Endodermal cell (in vitro differentiated cells): ENCODE data around the gene LRRC28. TPM values are rescaled to one million over a fixed set of nuclear protein-coding genes. Genes with fewer than 3 reads are reported as not detected.

Experiments used
- DNase-seq: peaks from one replicate; pipeline ENCODE4 v3.0.0-alpha.2; 2017
- H3K27ac ChIP-seq: 2 replicates; pipeline ENCODE4 v1.5.1; 2013; ENCODE audit warnings: mild to moderate bottlenecking, low read depth, low read length, moderate library complexity
- H3K27me3 ChIP-seq: 2 replicates; pipeline ENCODE4 v1.6.1; 2013; ENCODE audit warnings: mild to moderate bottlenecking, low read length, moderate library complexity; ENCODE audit not compliant: insufficient read depth, control insufficient read depth, poor library complexity, severe bottlenecking
- H3K36me3 ChIP-seq: 2 replicates; pipeline ENCODE4 v1.7.0; 2013; ENCODE audit warnings: mild to moderate bottlenecking, low read length, moderate library complexity; ENCODE audit not compliant: control insufficient read depth, insufficient read depth
- H3K4me1 ChIP-seq: one replicate; pipeline ENCODE4 v1.7.0; 2013; ENCODE audit warnings: low read length; ENCODE audit not compliant: control insufficient read depth, insufficient read depth
- H3K4me3 ChIP-seq: 2 replicates; pipeline ENCODE4 v1.5.1; 2013; ENCODE audit warnings: mild to moderate bottlenecking, low read length, moderate library complexity
- H3K9ac ChIP-seq: 2 replicates; pipeline ENCODE4 v1.6.1; 2013; ENCODE audit warnings: mild to moderate bottlenecking, low read length, moderate library complexity; ENCODE audit not compliant: poor library complexity, severe bottlenecking; ENCODE audit errors: extremely low read depth
- H3K9me3 ChIP-seq: 2 replicates; pipeline ENCODE4 v1.6.1; 2013; ENCODE audit warnings: mild to moderate bottlenecking, low read length, moderate library complexity; ENCODE audit not compliant: control insufficient read depth
- H3K27ac Mint-ChIP-seq: 2 replicates; pipeline ENCODE4 v1.8.0; 2020; ENCODE audit warnings: mixed read lengths
- H3K27me3 Mint-ChIP-seq: 2 replicates; pipeline ENCODE4 v1.8.0; 2021; ENCODE audit warnings: mild to moderate bottlenecking, mixed read lengths; ENCODE audit not compliant: insufficient read depth
- H3K36me3 Mint-ChIP-seq: 2 replicates; pipeline ENCODE4 v1.8.0; 2020; ENCODE audit warnings: low read depth, mixed read lengths
- H3K4me1 Mint-ChIP-seq: 2 replicates; pipeline ENCODE4 v1.8.0; 2020; ENCODE audit warnings: mixed read lengths
- H3K4me3 Mint-ChIP-seq: 2 replicates; pipeline ENCODE4 v1.8.0; 2020; ENCODE audit warnings: mild to moderate bottlenecking, moderate library complexity, mixed read lengths
- H3K9me3 Mint-ChIP-seq: 2 replicates; pipeline ENCODE4 v1.8.0; 2020; ENCODE audit warnings: mild to moderate bottlenecking, mixed read lengths
- WGBS, 2 experiments: methylation state at CpG; one replicate each; pipeline versions ENCODE4 v1.1.5 to v1.1.7; 2013; ENCODE audit warnings: missing lambda C conversion rate in 2 of 2, mixed read lengths in 1 of 2; ENCODE audit not compliant: insufficient coverage in 1 of 2, insufficient read length in 1 of 2; 5-methylcytosine and 5-hydroxymethylcytosine counted together
- total RNA-seq, 2 donors: library from RNA; stranded (reverse); fragmentation: NEBNext Ultra II Directional in 1 of 2; extraction: Animal tissue kit (Norgen Biotek cat#: 25700) in 1 of 2; gene quantifications; 2 replicates in 1 of 2; 3 replicates in 1 of 2; pipeline ENCODE4 v1.2.1, GENCODE V29; 2021
- TF ChIP-seq, protein P1 (sequence below): fragments of 200-600 bp; sonication (generic); conservative IDR thresholded peaks from 2 replicates; pipeline ENCODE4 v1.5.0; 2021; ENCODE audit warnings: antibody characterized with exemption, mild to moderate bottlenecking

LRRC28 gene
- total RNA-seq, 2 donors from 2014 or later, result 26.1 to 35.5 TPM

DNA sequence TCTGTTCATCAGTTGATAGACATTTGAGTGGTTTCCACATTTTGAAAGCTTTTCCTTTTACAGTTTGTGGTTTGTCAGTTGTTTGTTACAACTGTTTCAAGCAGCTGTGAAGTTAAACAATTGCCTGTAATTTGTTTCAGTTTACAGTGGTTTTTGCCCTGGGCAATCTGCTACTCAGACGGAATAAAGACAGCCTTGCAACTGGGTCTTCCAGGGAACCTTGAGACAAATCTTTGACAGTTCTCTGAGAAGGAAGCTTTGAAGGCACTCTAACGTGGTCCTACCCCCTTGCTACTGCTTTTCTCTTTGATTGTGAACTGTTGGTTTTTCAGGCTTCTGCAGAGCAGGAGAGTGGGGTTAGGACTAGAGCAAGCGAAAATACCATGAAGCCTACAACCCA, 28.0 kb downstream of the LRRC28 start:
- H3K4me3 Mint-ChIP-seq, result no peak overlapping the region

DNA sequence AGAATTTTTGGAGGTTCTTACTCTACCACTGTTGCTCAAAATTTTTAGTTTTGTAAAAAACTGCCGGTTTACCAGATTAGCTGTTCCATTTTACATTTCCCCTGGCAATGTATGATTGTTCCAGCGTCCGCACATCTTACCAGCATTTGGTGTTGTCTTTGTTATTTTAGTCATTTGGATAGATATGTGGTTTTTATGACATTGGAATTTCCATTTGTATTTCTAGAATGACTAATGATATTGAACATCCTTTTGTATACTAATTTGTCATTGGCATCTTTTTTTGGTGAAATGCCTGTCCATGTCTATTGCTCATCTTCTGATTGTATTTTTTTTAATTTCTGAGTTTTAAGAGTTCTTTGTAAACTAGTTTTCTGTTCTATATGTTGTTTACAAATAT, 28.5 kb downstream of the LRRC28 start:
- no peaks in the 10 kb centered on the region for H3K27me3 Mint-ChIP-seq
- H3K9me3 ChIP-seq, result no peaks in the 10 kb centered on the region
- 97% methylated on average over 3 of the region's 3 CpGs; no CpG with 5 or more reads in 1 of the 2 experiments for WGBS, 2 experiments
- H3K27me3 ChIP-seq, result no peaks in the 10 kb centered on the region
- H3K4me1 Mint-ChIP-seq, result peaks cover 8% of the 10 kb centered on the region
- H3K4me1 ChIP-seq, result no peaks in the 10 kb centered on the region
- no peaks in the 10 kb centered on the region for H3K36me3 ChIP-seq
- H3K27ac Mint-ChIP-seq, result no peak overlapping the region
- H3K9me3 Mint-ChIP-seq, result no peaks in the 10 kb centered on the region
- TF ChIP-seq, protein P1, sequence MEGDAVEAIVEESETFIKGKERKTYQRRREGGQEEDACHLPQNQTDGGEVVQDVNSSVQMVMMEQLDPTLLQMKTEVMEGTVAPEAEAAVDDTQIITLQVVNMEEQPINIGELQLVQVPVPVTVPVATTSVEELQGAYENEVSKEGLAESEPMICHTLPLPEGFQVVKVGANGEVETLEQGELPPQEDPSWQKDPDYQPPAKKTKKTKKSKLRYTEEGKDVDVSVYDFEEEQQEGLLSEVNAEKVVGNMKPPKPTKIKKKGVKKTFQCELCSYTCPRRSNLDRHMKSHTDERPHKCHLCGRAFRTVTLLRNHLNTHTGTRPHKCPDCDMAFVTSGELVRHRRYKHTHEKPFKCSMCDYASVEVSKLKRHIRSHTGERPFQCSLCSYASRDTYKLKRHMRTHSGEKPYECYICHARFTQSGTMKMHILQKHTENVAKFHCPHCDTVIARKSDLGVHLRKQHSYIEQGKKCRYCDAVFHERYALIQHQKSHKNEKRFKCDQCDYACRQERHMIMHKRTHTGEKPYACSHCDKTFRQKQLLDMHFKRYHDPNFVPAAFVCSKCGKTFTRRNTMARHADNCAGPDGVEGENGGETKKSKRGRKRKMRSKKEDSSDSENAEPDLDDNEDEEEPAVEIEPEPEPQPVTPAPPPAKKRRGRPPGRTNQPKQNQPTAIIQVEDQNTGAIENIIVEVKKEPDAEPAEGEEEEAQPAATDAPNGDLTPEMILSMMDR, result no peak
- peaks cover 7% of the 10 kb centered on the region for H3K36me3 Mint-ChIP-seq
- no peak overlapping the region for H3K9ac ChIP-seq
- DNase-seq, result no peak
- no peak overlapping the region for H3K27ac ChIP-seq
- H3K4me3 Mint-ChIP-seq, result no peak overlapping the region
- H3K4me3 ChIP-seq, result no peak overlapping the region

More for the DNA sequence above, 28.0 kb downstream of the LRRC28 start:
- TF ChIP-seq, protein P1, result no peak
- WGBS, 2 experiments, result 81 to 86% methylated on average over 3 of the region's 3 CpGs
- no peak overlapping the region for H3K27ac ChIP-seq
- Mint-ChIP-seq H3K4me1 (peaks cover 8% of the 10 kb centered on the region), H3K36me3 (peaks cover 7% of the 10 kb centered on the region), H3K27ac (no peak overlapping the region), H3K27me3 (no peaks in the 10 kb centered on the region), H3K9me3 (no peaks in the 10 kb centered on the region)
- no peak overlapping the region for H3K4me3 ChIP-seq
- no peaks in the 10 kb centered on the region for H3K27me3 ChIP-seq
- no peaks in the 10 kb centered on the region for H3K9me3 ChIP-seq
- DNase-seq, result no peak
- no peaks in the 10 kb centered on the region for H3K4me1 ChIP-seq
- H3K36me3 ChIP-seq, result no peaks in the 10 kb centered on the region
- H3K9ac ChIP-seq, result no peak overlapping the region

DNA sequence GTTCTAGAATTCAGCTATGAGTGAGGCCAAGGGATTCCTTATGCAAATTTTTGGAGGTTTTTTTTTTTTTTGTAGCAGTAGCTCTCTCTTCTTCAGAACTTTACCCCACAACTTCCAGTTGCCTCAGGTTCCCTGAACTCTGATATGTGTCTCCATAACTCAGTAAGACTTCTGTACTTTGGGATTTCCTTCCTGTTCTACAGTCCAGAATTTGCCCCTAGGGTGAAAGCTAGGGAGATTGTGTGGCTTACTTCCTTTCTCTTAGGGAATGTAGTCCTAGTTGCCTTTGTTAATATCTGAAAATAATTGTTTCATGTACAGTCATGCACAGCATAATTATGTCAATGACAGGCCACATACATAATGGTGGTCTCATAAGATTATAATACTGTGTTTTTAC, 30.8 kb downstream of the LRRC28 start:
- DNase-seq, result no peak
- no peak overlapping the region for H3K27ac Mint-ChIP-seq
- H3K4me3 Mint-ChIP-seq, result no peak overlapping the region
- TF ChIP-seq, protein P1, result no peak
- Histone ChIP-seq H3K4me1 (no peaks in the 10 kb centered on the region), H3K4me3 (no peak overlapping the region), H3K27ac (no peak overlapping the region), H3K9me3 (no peaks in the 10 kb centered on the region), H3K36me3 (no peaks in the 10 kb centered on the region), H3K27me3 (no peaks in the 10 kb centered on the region), H3K9ac (no peak overlapping the region)
- H3K36me3 Mint-ChIP-seq, result peaks cover 7% of the 10 kb centered on the region
- H3K4me1 Mint-ChIP-seq, result no peaks in the 10 kb centered on the region
- H3K27me3 Mint-ChIP-seq, result no peaks in the 10 kb centered on the region
- no peaks in the 10 kb centered on the region for H3K9me3 Mint-ChIP-seq
